A549 (cell line): ENCODE measurements around the gene OXNAD1.

Experiments used
- BCL3 ChIP-seq: fragments of >200 bp; sonication (Bioruptor Twin); formaldehyde crosslinking; IDR thresholded peaks from 3 replicates; pipeline ENCODE4 v1.6.1; 2016
- CEBPB ChIP-seq, 2 experiments: fragments of >200 bp in 1 of 2; sonication (Bioruptor Twin) in 1 of 2; formaldehyde crosslinking in 1 of 2; IDR thresholded peaks; 2 replicates each; pipeline ENCODE4 v1.6.1; 2012 to 2016
- CHD2 ChIP-seq: fragments of 150-350 bp; IDR thresholded peaks from 2 replicates; pipeline ENCODE4 v1.6.1; 2014; ENCODE audit warnings: low read length; ENCODE audit not compliant: partially characterized antibody
- CHD4 ChIP-seq: fragments of 200-600 bp; sonication (generic); IDR thresholded peaks from 2 replicates; pipeline ENCODE4 v1.6.1; 2016; ENCODE audit warnings: antibody characterized with exemption, mild to moderate bottlenecking, borderline replicate concordance
- FOSL2 ChIP-seq, 2 experiments: fragments of 450-650 bp in 1 of 2; fragments of >200 bp in 1 of 2; sonication (Bioruptor Twin) in 1 of 2; formaldehyde crosslinking; IDR thresholded peaks; 2 replicates each; pipeline versions ENCODE4 v1.5.0 to v1.6.1; 2016 to 2020; ENCODE audit warnings: mild to moderate bottlenecking in 1 of 2, moderate library complexity in 1 of 2
- HOXA7 ChIP-seq: fragments of 250-450 bp; sonication (Bioruptor Pico); IDR thresholded peaks from 2 replicates; pipeline ENCODE4 v1.5.0; 2020; ENCODE audit warnings: mild to moderate bottlenecking, moderate library complexity
- JUNB ChIP-seq: fragments of >200 bp; sonication (Bioruptor Twin); formaldehyde crosslinking; IDR thresholded peaks from 2 replicates; pipeline ENCODE4 v1.6.1; 2016
- MYC ChIP-seq: IDR thresholded peaks from 2 replicates; pipeline ENCODE4 v1.6.1; 2012; ENCODE audit warnings: mild to moderate bottlenecking, inconsistent platforms, low read length, improper control_type of control experiment, borderline replicate concordance
- POLR2A ChIP-seq: IDR thresholded peaks from 2 replicates; pipeline ENCODE4 v1.6.1; 2012; ENCODE audit warnings: mild to moderate bottlenecking, low read length
- REST ChIP-seq: fragments of 200-600 bp; sonication (generic); IDR thresholded peaks from 2 replicates; pipeline ENCODE4 v1.6.1; 2016; ENCODE audit warnings: antibody characterized with exemption, mild to moderate bottlenecking, moderate library complexity
- RFX5 ChIP-seq: fragments of 450-650 bp; IDR thresholded peaks from 2 replicates; pipeline ENCODE4 v1.7.1; 2014; ENCODE audit warnings: antibody characterized with exemption, mild to moderate bottlenecking, moderate library complexity
- SMC3 ChIP-seq: fragments of >200 bp; sonication (Bioruptor Twin); formaldehyde crosslinking; IDR thresholded peaks from 3 replicates; pipeline ENCODE4 v1.6.1; 2018; ENCODE audit warnings: inconsistent platforms
- TF ChIP-seq, protein P1 (sequence below): fragments of >200 bp; sonication (Bioruptor Twin); formaldehyde crosslinking; IDR thresholded peaks from 3 replicates; pipeline ENCODE4 v1.5.1; 2016

DNA sequence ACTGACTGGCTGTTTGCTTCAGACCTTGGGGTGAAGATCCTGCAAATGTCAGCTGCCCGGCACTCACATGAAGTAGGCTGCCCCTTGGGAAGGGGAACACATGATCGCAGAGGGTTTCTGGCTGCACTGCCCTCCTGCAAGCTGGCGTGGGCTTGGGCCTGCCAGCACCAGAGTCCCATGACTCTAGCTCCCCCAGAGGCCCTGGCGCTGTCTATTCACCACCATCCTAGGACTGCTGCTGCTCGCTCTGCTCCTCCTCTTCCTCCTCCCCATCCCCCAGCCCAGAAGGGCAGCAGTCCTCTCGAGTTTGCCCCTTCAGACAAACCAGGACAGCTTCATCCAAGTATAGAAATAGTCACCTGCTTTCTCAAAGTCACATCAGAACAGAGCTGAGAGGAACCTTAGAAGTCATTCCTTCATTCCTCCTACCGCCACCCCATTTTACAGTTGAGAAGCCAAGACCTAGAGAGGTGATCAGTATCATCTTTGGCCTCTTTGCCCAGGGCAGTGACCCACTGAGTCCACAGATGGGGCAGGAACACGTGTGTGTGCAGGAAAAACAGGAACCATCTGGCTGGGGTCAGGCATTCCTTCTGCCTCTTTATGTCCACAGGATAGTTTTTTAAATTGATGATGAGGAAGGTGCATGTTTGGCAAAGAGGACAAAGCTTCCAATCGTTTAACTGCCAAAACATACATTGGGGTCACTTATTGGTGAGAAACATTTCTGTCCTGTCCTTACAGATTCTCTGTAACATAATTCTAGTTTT, 13.5 kb upstream of the OXNAD1 start:
- no peak for TF ChIP-seq CEBPB (IDR thresholded peaks at IDR 0.05)
- no peak for TF ChIP-seq BCL3
- no peak for TF ChIP-seq POLR2A
- no peak for TF ChIP-seq CHD4
- TF ChIP-seq, protein P1, sequence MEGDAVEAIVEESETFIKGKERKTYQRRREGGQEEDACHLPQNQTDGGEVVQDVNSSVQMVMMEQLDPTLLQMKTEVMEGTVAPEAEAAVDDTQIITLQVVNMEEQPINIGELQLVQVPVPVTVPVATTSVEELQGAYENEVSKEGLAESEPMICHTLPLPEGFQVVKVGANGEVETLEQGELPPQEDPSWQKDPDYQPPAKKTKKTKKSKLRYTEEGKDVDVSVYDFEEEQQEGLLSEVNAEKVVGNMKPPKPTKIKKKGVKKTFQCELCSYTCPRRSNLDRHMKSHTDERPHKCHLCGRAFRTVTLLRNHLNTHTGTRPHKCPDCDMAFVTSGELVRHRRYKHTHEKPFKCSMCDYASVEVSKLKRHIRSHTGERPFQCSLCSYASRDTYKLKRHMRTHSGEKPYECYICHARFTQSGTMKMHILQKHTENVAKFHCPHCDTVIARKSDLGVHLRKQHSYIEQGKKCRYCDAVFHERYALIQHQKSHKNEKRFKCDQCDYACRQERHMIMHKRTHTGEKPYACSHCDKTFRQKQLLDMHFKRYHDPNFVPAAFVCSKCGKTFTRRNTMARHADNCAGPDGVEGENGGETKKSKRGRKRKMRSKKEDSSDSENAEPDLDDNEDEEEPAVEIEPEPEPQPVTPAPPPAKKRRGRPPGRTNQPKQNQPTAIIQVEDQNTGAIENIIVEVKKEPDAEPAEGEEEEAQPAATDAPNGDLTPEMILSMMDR = no peak
- TF ChIP-seq FOSL2 (IDR thresholded peaks at IDR 0.05) = no peak
- TF ChIP-seq FOSL2 (CRISPR knock-in tag; IDR thresholded peaks at IDR 0.05) = no peak
- TF ChIP-seq SMC3 = no peak
- TF ChIP-seq HOXA7 (CRISPR knock-in tag) = no peak
- no peak for TF ChIP-seq JUNB
- TF ChIP-seq RFX5 = no peak
- TF ChIP-seq CHD2 = no peak
- TF ChIP-seq REST = no peak
- TF ChIP-seq MYC = no peak
